Activated CD4-positive, alpha-beta T cell treated with anti-CD3 and anti-CD28 coated beads, Interleukin-2, amount 50 U/mL, for 24 hours (primary cell): ENCODE data around the gene CBR4.
"Not testable (repeated sequence)": the region's sequence is repeated elsewhere in the genome, so short reads cannot be mapped to it uniquely, and the experiment has no call there.

Source experiments
- DNase-seq, 2 donors: peaks; one replicate each; pipeline ENCODE4 v3.0.0-alpha.2; 2020; ENCODE audit warnings: low read depth in 1 of 2, low spot score in 1 of 2

The CBR4 gene

GRCh38 chr4:169010125-169011023 lies at the start of gene CBR4:
Gene CBR4, minus strand, starts transcription at chr4:169010255. Its CDS starts 166 bp downstream, at chr4:169010089.
- peak; percentile 88 to 94 for DNase-seq

- DNase-seq: no peak
Observed at GRCh38 chr4:169059306-169060211, 49.5 kb upstream of the CBR4 start.

DNA sequence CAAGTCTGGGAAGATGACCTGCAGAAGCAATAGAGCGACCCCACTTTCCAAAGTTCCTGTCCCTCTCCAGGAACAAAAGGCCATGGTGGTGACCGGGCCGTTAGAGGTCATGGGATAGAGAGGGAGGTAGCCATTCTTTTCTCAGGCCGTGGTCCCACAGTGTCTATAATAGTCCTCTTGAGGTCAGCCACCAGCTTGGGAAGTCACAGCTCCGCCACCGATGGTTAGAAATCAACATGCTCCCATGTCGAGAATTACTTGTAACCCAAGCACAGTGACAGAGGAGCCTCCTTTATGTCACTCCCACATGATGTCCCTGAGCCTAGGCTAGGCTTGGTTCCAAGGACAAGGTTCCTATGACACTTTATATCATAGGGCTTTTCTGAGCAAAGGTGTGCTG lies 48.3 kb upstream of the CBR4 start:
- no peak for DNase-seq

GRCh38 chr4:169054879-169055278 lies 44.8 kb upstream of the CBR4 start:
- no peak for DNase-seq

DNA sequence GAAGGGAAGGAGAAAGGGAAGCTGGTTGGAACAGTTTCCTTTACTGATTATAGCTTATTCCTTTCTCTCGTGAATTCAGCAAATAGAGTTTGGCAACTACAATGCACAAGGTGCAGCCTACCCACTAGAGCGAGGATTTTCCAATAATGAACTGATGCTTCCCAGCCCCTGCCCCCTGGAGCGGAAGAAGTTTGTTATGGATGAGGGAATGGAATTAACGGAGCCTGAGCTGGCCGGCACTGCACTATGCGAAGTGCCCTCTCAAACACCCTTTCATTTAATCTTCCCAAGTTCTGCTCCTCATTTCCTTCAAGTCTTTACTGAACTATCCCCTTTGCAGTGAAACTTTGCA lies 42.5 kb upstream of the CBR4 start:
- DNase-seq: no peak

DNA sequence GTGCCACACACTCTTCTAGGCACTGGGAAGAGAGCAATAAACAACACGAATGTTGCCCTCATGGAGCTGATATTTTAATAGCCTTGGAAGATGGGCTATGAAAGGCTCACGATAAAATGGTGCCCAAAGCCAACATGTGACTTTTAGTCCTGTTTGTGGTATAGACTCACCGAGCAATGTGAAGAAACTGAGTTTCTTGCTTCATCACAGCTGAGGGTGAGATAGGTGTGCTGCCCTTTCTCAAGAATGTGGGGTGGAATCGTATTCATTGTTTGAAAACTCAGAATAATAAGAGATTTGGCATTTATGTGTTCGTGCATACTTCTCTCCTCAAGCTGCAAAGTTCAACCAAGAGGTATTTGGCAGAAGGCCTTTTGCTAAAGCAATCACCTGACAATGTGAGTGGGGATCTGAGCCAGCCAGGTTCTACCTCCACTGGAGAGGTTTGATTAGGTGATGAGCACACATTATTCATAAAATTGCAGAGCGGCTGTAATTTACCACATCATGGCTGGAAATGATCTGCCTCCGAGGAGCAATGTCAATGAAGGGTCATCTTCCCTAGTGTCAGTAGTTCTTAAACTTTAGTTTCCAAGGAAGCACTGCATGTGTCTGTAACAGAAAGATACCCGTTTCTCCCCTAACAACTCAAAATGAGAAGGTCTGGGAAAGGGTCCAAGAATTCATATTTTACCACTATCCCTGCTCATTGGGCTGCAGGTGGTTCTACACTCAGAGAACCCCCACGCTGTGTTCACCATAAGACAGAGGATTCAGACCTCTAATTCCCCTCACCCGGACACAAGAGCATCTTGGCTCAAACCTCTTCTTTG lies 41.9 kb upstream of the CBR4 start:
- DNase-seq: no peak

DNA sequence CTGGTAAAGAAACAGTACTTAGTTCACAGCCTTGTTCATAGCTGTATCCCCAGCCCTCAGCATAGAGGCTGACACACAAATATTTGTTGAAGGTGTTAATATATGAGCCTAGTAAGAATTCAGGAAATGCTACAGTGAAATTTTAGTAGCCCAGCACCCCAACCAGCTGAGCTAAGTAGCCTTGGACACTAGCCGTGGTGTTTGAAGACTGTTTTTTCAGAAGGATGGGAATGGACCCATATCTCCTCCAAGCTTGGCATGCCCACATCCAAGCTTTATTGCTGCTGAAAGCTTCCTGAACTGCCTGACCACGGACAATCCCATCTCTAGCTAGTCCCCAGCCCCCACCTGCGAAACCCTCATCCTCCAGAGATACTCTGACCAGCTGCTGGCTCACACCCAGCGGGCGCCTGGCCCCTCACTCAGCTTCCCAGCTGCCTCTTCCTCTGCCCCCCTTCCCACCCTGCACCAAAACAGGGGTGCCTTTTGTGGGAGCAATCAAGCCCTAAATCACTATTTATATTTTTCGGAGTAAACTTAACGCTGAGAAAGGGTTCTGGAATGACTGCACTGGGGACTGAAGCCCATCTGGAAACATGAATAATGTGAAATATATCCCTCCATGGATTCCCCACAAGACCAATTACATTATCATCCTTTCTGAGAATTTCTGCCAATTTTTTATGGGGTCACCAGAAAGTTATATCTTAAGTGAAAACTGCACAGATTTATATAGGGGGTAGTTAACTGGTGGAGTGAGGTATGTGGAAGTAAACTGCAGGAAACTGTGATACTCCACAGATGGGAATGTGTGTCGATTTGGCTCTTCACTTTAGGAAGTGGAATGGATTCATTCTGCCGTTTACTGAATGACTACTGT lies 41.1 kb upstream of the CBR4 start:
- no peak for DNase-seq

GRCh38 chr4:169050284-169050683 lies 40.2 kb upstream of the CBR4 start:
- DNase-seq: no peak

GRCh38 chr4:169048868-169049414 lies 38.9 kb upstream of the CBR4 start:
- DNase-seq: no peak

GRCh38 chr4:169047956-169048355 lies 37.9 kb upstream of the CBR4 start:
- no peak for DNase-seq

- no peak for DNase-seq
Observed at GRCh38 chr4:169045862-169046584, 36.0 kb upstream of the CBR4 start.

- DNase-seq: no peak
Observed at GRCh38 chr4:169044714-169045447, 34.8 kb upstream of the CBR4 start.

GRCh38 chr4:169042608-169043007 lies 32.6 kb upstream of the CBR4 start:
- no peak for DNase-seq

DNA sequence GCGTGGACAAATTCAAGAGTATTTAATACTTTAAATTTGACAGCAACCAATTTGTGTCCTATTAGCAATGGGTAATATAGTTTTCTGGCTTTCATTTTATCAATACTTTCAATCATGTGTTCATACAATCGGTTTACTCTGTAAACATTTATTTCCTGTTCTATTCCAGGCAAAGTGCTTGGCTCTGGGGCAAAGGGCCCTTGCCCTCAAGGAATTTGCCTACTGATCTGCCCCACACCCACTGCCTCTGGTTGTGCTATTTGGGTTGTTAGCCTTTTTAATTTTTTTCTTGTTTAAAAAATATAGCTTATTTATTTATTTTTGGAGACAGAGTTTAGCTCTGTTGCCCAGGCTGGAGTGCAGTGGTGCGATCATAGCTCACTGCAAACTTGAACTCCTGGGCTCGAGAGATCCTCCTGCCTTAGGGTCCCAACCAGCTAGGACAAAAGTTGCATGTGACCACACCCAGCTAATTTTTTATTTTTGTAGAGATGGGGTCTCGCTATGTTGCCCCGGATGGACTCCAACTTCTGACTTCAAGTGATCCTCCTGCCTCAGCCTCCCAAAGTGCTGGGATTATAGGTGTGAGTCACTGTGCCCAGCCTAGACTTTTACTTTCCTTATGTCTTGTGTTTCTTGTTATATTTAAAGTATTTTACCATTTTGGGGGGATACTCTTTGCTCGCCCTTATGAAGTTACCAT lies 30.7 kb upstream of the CBR4 start:
- DNase-seq: no peak

DNA sequence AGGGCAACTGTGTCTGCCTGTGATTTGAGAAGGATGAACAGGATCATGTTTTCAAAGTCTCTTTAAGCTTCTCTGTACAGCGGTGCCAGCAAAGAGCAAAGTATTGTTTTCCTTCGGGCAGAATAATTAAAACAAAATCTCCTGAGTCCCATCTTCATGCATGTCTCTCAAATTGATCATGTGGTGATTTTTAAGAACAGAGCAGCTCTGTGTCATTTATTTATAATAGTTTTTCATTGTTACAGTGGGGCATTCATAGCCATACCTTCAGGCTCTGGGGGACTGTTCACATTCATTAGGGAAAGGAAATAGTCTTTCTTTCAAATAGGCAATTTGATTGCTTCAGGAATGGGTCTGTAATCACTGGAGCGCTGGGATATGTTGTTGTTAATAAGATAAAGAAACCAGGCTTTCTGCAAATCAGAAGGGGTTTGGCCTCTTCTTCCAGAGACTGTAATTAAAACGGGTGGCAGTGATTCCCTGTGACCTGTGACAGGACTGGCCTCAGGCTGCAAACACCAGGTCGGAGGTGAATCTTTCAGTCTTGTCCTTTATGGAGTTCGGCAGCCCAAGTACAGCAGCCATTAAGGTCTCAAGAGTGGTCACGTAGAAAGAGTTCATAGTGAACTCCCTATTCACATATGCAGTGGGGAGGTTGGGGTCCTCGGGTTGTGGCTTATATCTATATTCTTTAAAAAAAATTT lies 29.3 kb upstream of the CBR4 start:
- no peak for DNase-seq

DNA sequence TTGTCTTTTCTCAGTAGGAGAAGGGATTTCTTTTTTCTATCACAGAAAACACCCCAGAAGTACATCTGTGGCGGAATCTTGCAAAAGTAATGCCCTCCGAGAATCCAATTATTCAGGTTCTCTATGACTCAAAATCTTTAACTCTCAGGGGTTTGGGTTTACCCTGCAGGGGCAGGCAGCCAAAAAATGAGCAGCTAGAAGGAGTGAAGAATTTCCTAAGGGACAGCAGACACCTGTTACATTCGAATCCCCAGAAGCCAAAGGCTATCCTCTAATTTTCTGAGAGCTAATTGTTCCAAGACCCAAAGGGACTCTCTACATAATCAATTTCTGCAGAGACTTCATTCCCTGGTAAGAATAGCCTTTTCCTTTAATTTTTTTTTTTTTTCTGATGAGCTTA lies 27.5 kb upstream of the CBR4 start:
- no peak for DNase-seq

DNA sequence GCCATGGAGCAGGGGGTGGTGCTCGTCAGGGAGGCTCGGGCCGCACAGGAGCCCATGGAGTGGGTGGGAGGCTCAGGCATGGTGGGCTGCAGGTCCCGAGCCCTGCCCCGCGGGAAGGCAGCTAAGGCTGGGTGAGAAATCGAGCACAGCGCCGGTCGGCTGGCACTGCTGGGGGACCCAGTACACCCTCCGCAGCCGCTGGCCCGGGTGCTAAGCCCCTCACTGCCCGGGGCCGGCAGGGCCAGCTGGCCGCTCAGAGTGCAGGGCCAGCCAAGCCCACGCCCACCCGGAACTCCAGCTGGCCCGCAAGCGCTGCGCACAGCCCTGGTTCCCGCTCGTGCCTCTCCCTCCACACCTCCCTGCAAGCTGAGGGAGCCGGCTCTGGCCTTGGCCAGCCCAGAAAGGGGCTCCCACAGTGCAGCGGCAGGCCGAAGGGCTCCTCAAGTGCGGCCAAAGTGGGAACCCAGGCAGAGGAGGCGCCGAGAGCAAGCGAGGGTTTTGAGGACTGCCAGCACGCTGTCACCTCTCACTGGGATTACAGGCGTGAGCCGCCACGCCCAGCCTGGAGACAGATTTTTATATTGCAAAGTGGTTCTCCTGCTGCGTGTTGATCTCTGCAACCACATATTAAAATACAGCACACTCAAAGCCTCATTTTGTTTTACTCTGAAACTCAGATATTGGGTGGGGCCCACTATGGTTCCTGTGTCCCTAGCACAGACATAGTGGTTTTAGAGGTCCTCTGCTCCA lies 26.0 kb upstream of the CBR4 start:
- DNase-seq: not testable (repeated sequence)
